SK-N-SH (cell line): ENCODE measurements around the gene NYAP2.

Source experiments
- EP300 ChIP-seq, 2 experiments: IDR thresholded peaks; 2 replicates each; pipeline versions ENCODE4 v1.4.0 to v1.6.1; 2012; ENCODE audit warnings: borderline replicate concordance in 1 of 2, low read depth in 1 of 2, low read length in 1 of 2
- FOXJ3 ChIP-seq: sonication (generic); formaldehyde crosslinking; IDR thresholded peaks from 2 replicates; pipeline ENCODE4 v1.5.1; 2020; ENCODE audit warnings: mild to moderate bottlenecking, missing genetic modification reagents
- FOXM1 ChIP-seq: IDR thresholded peaks from 2 replicates; pipeline ENCODE4 v1.4.0; 2012; ENCODE audit warnings: low read depth, mild to moderate bottlenecking
- GABPA ChIP-seq: IDR thresholded peaks from 2 replicates; pipeline ENCODE4 v1.4.0; 2012; ENCODE audit warnings: low read depth, mild to moderate bottlenecking
- JUND ChIP-seq: IDR thresholded peaks from 2 replicates; pipeline ENCODE4 v1.4.0; 2012
- MXI1 ChIP-seq: IDR thresholded peaks from 2 replicates; pipeline ENCODE4 v1.6.1; 2012; ENCODE audit warnings: mild to moderate bottlenecking, low read depth, low read length, improper control_type of control experiment
- POLR2AphosphoS5 ChIP-seq: IDR thresholded peaks from 2 replicates; pipeline ENCODE4 v1.6.1; 2012; ENCODE audit warnings: low read depth, low read length
- RAD21 ChIP-seq: IDR thresholded peaks from 2 replicates; pipeline ENCODE4 v1.6.1; 2012; ENCODE audit warnings: mild to moderate bottlenecking, low read length
- SIN3A ChIP-seq: IDR thresholded peaks from 2 replicates; pipeline ENCODE4 v1.6.1; 2012; ENCODE audit warnings: low read depth, mild to moderate bottlenecking, low read length, moderate library complexity, borderline replicate concordance
- SMC3 ChIP-seq: IDR thresholded peaks from 2 replicates; pipeline ENCODE4 v1.6.1; 2012; ENCODE audit warnings: low read depth, low read length, improper control_type of control experiment
- YY1 ChIP-seq: IDR thresholded peaks from 2 replicates; pipeline ENCODE4 v1.4.0; 2012; ENCODE audit warnings: low read depth, mild to moderate bottlenecking
- TF ChIP-seq, protein P1 (sequence below): fragments of 200-600 bp; sonication (generic); IDR thresholded peaks from 2 replicates; pipeline ENCODE4 v1.6.1; 2017; ENCODE audit warnings: antibody characterized with exemption, mild to moderate bottlenecking, moderate library complexity
- TF ChIP-seq, protein P2 (sequence below): IDR thresholded peaks from 2 replicates; pipeline ENCODE4 v1.6.1; 2012; ENCODE audit warnings: mild to moderate bottlenecking, low read depth, low read length, moderate library complexity
- TF ChIP-seq, protein P3 (sequence below): IDR thresholded peaks from 2 replicates; pipeline ENCODE4 v1.4.0; 2012; ENCODE audit warnings: low read depth, borderline replicate concordance

DNA sequence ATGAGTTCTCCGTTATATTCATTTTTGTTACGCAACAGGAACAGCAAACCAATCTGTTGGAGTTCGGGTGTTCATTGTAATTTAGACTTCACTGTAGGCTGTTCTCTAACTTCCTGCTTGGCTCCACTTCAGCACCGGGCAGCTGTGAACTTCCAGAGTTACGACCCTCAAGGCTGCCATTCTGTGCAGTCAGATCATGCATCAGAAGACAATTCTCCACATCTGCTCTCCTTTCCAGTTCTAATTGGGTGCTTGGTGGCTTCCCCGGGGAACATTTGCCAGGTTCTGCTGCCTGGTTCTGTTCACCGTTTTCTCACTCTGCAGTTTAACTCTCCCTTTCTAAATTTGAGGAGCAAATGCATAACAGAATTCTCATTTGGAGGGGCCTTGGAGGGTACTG is 237.7 kb downstream of the NYAP2 start:
- TF ChIP-seq, protein P1, sequence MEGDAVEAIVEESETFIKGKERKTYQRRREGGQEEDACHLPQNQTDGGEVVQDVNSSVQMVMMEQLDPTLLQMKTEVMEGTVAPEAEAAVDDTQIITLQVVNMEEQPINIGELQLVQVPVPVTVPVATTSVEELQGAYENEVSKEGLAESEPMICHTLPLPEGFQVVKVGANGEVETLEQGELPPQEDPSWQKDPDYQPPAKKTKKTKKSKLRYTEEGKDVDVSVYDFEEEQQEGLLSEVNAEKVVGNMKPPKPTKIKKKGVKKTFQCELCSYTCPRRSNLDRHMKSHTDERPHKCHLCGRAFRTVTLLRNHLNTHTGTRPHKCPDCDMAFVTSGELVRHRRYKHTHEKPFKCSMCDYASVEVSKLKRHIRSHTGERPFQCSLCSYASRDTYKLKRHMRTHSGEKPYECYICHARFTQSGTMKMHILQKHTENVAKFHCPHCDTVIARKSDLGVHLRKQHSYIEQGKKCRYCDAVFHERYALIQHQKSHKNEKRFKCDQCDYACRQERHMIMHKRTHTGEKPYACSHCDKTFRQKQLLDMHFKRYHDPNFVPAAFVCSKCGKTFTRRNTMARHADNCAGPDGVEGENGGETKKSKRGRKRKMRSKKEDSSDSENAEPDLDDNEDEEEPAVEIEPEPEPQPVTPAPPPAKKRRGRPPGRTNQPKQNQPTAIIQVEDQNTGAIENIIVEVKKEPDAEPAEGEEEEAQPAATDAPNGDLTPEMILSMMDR: no peak
- TF ChIP-seq POLR2AphosphoS5 (no peak), MXI1 (no peak), YY1 (no peak), RAD21 (no peak), FOXJ3 (CRISPR knock-in tag) (no peak), JUND (no peak), SMC3 (no peak), GABPA (no peak), EP300 (IDR thresholded peaks at IDR 0.05; ENCODE audit: borderline replicate concordance in 1 of 2, low read depth in 1 of 2, low read length in 1 of 2) (no peak), SIN3A (no peak), FOXM1 (no peak)
- TF ChIP-seq, protein P2, sequence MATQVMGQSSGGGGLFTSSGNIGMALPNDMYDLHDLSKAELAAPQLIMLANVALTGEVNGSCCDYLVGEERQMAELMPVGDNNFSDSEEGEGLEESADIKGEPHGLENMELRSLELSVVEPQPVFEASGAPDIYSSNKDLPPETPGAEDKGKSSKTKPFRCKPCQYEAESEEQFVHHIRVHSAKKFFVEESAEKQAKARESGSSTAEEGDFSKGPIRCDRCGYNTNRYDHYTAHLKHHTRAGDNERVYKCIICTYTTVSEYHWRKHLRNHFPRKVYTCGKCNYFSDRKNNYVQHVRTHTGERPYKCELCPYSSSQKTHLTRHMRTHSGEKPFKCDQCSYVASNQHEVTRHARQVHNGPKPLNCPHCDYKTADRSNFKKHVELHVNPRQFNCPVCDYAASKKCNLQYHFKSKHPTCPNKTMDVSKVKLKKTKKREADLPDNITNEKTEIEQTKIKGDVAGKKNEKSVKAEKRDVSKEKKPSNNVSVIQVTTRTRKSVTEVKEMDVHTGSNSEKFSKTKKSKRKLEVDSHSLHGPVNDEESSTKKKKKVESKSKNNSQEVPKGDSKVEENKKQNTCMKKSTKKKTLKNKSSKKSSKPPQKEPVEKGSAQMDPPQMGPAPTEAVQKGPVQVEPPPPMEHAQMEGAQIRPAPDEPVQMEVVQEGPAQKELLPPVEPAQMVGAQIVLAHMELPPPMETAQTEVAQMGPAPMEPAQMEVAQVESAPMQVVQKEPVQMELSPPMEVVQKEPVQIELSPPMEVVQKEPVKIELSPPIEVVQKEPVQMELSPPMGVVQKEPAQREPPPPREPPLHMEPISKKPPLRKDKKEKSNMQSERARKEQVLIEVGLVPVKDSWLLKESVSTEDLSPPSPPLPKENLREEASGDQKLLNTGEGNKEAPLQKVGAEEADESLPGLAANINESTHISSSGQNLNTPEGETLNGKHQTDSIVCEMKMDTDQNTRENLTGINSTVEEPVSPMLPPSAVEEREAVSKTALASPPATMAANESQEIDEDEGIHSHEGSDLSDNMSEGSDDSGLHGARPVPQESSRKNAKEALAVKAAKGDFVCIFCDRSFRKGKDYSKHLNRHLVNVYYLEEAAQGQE: no peak
- TF ChIP-seq, protein P3, sequence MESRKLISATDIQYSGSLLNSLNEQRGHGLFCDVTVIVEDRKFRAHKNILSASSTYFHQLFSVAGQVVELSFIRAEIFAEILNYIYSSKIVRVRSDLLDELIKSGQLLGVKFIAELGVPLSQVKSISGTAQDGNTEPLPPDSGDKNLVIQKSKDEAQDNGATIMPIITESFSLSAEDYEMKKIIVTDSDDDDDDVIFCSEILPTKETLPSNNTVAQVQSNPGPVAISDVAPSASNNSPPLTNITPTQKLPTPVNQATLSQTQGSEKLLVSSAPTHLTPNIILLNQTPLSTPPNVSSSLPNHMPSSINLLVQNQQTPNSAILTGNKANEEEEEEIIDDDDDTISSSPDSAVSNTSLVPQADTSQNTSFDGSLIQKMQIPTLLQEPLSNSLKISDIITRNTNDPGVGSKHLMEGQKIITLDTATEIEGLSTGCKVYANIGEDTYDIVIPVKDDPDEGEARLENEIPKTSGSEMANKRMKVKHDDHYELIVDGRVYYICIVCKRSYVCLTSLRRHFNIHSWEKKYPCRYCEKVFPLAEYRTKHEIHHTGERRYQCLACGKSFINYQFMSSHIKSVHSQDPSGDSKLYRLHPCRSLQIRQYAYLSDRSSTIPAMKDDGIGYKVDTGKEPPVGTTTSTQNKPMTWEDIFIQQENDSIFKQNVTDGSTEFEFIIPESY: no peak
